Fibroblast of pulmonary artery (primary cell): ENCODE measurements around the gene MTUS2.

Experiments
- DNase-seq: peaks from one replicate; pipeline ENCODE4 v3.0.0-alpha.2; 2010; ENCODE audit warnings: low read depth
- H3K4me3 ChIP-seq: replicated peaks from 2 replicates; pipeline ENCODE4 v1.5.1; 2011; ENCODE audit warnings: low read depth, mild to moderate bottlenecking, control low read depth, low read length, moderate library complexity
- TF ChIP-seq, protein P1 (sequence below): IDR thresholded peaks from 2 replicates; pipeline ENCODE4 v1.5.1; 2011; ENCODE audit warnings: mild to moderate bottlenecking, control low read depth, low read length, inconsistent platforms; ENCODE audit errors: missing control alignments

The MTUS2 gene

DNA sequence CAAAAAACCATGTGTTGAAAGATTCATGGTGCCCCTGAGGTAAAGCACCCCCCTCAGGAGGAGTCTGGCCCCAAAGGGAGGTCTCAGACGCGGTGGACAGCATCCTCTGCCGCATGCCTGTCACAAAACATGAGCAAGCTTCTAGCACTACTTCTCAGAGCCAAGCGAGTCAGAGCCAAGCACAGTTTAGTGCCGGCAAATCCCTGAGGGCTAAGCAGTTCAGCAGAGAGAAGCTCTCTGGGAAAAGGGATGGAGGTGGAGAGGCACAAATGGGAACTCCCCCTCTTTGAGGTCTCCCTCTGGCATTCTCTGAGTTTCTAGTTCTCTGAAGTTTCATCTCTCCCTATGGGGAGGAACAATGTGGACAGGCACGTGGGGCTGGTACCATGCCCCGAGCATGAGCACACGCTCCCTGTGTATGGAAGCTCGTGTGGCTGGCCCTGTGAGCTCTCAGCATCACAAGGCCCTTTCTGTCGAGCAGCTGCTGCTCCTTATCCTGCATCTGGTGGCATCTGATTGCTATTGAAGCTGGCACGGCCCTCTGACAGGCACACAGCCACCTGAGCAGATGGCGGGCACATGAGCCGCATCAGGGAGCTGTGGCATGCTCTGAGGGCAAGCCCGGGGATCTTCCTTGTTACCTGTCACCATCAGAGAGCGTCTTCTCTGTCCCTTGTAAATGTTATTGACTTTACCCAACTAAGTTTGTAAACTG, 450.3 kb downstream of the MTUS2 start:
- TF ChIP-seq, protein P1, sequence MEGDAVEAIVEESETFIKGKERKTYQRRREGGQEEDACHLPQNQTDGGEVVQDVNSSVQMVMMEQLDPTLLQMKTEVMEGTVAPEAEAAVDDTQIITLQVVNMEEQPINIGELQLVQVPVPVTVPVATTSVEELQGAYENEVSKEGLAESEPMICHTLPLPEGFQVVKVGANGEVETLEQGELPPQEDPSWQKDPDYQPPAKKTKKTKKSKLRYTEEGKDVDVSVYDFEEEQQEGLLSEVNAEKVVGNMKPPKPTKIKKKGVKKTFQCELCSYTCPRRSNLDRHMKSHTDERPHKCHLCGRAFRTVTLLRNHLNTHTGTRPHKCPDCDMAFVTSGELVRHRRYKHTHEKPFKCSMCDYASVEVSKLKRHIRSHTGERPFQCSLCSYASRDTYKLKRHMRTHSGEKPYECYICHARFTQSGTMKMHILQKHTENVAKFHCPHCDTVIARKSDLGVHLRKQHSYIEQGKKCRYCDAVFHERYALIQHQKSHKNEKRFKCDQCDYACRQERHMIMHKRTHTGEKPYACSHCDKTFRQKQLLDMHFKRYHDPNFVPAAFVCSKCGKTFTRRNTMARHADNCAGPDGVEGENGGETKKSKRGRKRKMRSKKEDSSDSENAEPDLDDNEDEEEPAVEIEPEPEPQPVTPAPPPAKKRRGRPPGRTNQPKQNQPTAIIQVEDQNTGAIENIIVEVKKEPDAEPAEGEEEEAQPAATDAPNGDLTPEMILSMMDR = no peak
- DNase-seq = no peak
- H3K4me3 ChIP-seq = no peak overlapping the region

DNA sequence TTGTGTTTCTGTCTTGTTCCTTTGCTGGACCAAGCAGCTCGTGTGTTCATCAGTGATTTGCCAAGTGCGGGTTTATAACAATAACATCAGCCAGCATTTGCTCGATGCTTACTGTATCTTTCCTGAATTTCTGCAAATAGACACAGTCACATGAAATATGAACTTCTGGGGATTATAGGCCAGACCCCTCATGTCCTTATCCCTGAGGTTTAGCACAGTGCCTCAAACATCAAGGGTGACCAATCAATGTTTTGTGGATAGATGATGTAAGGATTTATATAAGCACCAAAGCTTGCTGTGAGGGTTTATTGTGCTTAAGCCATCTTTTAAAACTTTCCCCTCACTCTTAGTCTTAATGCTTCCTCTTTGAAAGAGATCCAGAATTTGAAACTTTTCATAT, 451.5 kb downstream of the MTUS2 start:
- DNase-seq = no peak
- no peak overlapping the region for H3K4me3 ChIP-seq
- TF ChIP-seq, protein P1 = no peak

DNA sequence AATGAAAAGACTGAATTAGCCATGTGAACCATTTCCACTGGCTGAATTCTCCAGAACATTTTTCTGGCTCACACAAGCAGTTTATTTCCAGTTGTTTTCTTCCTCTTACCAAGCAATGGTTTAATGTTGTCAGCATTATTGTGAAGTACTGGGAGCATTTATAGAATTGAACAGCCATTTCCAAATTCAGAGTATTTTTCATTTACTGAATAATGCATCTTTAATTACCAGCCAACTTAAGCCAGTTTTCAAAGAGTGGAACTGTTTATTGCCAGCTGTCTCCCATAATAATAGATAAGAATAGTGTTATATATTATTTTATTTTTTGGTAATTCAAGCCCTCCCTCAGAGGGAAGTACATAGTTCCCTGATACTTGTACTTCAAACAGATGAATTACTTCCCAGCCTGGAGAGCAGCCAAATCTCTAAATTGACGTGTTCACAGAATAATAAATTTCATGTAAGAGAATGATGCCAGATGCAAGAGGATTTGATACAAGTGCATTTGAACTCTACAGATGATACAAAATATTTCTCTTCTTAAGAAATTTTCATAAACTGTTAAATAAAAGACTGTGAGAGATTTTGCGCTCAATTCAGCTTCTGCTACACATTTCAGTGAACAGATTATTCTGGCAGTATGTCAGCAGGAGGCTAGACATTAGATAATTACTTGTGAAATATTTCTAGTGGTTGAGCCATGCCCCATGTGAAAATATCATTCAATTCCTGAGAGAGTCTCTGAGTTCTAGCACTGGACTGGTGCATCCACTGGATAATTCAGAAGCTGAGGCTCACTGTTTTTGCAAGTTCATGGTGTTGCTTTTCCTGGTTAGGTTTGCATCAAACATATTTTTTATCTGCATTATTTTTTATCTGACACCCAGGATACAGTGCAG, 459.5 kb downstream of the MTUS2 start:
- TF ChIP-seq, protein P1 = no peak
- no peak overlapping the region for H3K4me3 ChIP-seq
- DNase-seq = no peak

GRCh38 chr13:29281932-29282495, 461.9 kb downstream of the MTUS2 start:
- TF ChIP-seq, protein P1 = no peak
- no peak overlapping the region for H3K4me3 ChIP-seq
- DNase-seq = no peak

DNA sequence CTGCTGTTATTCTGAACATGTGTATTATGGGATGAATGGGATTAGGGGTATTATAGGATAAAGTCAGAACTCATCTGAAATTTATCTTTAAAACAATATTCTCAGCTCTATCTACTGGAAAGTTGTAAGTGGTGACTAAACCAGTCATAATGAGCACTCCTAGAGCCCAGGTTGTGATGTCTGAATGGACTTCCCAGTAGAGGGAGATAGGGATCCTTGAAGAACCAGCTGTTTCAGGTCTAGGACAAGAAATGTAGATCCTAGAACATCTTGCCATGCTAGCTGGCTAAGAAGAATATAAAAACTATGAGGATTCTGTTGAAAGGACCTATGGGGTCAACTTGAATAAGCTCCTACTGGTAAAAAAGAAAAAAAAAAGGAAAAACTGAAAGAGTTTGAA, 464.6 kb downstream of the MTUS2 start:
- no peak overlapping the region for H3K4me3 ChIP-seq
- DNase-seq = no peak
- TF ChIP-seq, protein P1 = no peak

GRCh38 chr13:29287237-29287636, 467.1 kb downstream of the MTUS2 start:
- TF ChIP-seq, protein P1 = no peak
- no peak overlapping the region for H3K4me3 ChIP-seq
- no peak for DNase-seq
